ENCODE measurements around the gene FANCI.

DNA sequence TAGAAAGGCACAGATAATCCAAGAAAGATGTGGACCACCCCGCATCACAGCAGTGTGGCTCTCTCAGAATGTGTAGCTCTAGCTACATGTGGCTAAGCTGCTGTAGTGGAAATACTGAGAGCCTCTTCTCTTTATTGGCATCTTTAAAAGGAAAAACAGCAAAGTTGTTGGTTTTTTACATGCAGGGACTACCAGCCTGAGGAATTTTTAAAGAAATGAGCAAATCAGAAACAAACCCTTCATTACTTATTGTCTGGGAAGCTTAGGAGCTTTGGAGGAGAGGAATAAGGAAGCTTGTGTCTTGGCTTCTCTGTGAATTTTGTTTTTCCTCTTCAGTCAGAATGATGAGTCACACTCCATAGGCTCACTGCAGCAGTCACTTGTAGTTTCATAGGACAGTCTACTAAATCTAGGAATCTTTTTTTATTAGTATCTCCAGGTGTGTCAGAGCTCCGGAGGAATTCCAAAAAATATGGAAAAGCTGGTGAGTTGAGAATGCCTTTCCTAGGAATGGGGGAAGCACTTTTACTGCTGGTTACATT is 63.3 kb downstream of the FANCI start:
- TF ChIP-seq, protein P1, sequence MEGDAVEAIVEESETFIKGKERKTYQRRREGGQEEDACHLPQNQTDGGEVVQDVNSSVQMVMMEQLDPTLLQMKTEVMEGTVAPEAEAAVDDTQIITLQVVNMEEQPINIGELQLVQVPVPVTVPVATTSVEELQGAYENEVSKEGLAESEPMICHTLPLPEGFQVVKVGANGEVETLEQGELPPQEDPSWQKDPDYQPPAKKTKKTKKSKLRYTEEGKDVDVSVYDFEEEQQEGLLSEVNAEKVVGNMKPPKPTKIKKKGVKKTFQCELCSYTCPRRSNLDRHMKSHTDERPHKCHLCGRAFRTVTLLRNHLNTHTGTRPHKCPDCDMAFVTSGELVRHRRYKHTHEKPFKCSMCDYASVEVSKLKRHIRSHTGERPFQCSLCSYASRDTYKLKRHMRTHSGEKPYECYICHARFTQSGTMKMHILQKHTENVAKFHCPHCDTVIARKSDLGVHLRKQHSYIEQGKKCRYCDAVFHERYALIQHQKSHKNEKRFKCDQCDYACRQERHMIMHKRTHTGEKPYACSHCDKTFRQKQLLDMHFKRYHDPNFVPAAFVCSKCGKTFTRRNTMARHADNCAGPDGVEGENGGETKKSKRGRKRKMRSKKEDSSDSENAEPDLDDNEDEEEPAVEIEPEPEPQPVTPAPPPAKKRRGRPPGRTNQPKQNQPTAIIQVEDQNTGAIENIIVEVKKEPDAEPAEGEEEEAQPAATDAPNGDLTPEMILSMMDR (IDR thresholded peaks at IDR 0.05 in 8 of 11, conservative IDR thresholded peaks at IDR 0.05 in 3 of 11): no peak
- TF ChIP-seq POLR2A (IDR thresholded peaks at IDR 0.05): no peak
